Activated CD8-positive, alpha-beta memory T cell treated with anti-CD3 and anti-CD28 coated beads, Interleukin-2, amount 50 U/mL, for 1 hour (primary cell): Measurements from ENCODE around the gene SEC61B.
"Not testable (repeated sequence)": the region's sequence is repeated elsewhere in the genome, so short reads cannot be mapped to it uniquely, and the experiment has no call there.

ENCODE experiments used
- DNase-seq: peaks from one replicate; pipeline ENCODE4 v3.0.0-alpha.2; 2020; ENCODE audit errors: extremely low read depth

SEC61B gene

GRCh38 chr9:99237849-99238248, 15.8 kb downstream of the SEC61B start:
- DNase-seq, result not testable (repeated sequence)

DNA sequence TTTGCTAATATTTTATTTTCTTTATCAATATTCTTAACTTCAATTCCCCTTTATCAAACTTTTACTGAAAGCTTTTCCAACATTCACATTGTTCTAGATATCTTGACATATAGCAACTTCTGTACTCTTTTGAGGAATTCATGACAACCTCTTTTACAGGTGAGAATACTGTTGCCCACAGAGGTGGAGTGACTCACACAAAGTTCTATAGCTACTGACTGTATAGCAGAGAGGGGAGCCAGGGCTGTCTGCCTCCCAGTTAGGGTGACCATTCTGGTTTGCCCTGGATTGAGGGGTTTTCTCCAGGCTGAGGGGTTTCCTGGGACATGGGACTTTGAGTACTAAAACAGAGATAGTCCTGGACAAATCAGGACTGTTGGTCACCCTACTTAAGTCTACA, 16.2 kb downstream of the SEC61B start:
- no peak for DNase-seq

DNA sequence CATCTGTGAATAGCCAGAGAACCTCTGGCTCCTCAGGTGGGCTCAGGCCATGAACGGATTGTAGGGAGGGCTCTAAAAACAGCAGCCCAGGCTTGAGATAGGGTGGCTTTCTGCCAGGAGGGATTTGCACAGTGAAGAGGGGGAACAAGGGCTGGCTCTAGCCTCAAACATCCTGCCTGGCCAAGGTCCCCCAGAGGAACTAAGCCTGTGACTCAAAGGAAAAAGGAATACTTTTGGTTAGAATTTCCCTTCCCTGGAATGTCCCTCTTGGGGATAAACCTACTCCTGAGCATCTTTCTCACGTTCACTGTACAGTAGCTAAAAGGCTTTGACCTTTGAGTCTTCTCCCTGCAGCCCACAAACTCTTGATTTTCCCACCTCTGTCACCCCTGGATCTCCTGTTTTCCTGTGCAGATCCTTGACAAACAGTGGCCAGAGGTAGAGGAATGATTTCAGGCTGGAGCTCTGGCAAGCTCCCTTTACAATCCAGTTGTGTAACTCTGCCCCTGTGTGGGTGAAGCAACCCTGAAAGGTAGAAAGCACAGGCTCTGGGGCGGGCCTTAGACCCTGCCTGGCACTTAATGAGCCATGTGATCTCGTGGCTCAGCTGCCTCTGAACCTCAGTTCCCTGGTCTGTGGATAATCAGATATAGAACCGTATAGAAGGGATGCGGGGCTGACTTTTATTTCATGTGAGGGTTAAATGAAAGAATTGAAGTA, 17.4 kb downstream of the SEC61B start:
- DNase-seq, result no peak

GRCh38 chr9:99241106-99241505, 19.0 kb downstream of the SEC61B start:
- DNase-seq, result no peak

GRCh38 chr9:99244344-99245260, 22.5 kb downstream of the SEC61B start:
- no peak for DNase-seq

DNA sequence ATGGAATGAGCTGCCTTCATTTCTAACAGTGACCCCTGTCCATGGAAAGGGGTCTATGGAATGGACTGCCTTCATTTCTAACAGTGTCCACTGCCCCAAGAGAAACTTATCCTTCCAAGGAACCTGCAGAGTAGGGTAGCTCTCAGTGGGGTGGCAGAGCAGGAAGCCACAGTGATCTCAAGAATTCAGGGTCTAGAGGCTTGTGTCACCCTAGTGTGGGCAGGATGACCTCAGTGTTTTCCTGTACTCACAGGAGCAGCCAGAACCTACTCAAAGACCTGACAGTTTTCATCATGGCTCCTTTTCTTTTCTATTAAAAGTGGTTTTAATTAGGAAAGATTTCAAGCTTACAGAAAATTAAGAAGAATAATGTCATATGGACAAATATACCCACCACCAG, 27.5 kb downstream of the SEC61B start:
- no peak for DNase-seq

DNA sequence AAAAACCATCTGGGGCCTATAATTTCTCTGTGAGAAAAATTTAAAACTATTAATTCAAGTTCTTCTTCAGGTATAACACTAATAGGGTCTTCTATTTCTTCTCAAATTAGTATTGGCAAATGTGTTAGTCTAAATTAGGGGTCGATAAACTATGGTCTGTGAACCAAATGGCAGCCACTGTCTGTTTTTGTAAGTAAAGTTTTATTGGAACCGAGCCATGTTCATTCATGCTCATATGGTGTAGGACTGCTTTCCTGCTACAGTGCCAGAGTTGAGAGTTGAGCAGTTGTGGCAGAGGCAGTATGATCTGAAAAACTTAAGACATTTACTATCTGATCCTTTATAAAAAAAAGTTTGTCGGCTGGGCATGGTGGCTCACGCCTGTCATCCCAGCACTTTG, 29.1 kb downstream of the SEC61B start:
- no peak for DNase-seq

DNA sequence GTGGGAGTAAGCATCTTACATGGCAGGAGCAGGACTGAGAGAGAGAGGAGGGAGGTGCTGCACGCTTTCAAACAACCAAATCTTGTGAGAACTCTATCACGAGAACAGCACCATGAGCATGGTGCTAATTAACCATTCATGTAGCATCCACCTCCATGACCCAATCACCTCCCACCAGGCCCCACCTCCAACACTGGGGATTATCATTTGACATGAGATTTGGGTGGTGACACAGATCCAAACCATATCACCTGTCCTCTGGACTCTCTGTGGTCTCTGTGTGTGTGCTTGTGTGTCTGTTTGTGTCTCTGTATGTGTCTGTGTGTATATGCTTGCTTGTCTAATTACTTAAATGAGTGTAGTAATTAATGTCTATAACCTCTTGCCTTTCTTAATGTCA, 31.1 kb downstream of the SEC61B start:
- no peak for DNase-seq

GRCh38 chr9:99253772-99254431, 31.8 kb downstream of the SEC61B start:
- DNase-seq, result peak; percentile 19

DNA sequence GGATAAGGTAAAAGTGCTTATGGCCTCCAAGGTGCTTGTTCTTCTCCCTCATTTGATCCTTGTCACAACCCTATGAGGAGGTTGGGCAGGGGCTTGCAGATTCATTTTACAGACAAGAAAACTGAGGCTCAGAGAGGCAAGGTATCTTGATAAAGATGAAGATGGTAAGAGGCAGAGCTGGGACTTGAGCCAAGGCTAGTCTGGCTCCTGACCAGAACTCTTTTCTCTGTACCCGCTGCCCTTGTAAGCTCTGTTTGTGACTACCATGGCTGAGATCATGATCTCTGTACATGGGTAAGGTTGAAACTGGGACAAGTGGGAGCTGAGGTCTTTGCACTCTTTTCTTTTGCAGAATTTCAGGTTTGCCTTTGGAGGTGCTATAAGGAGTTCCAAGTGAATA, 33.6 kb downstream of the SEC61B start:
- DNase-seq, result no peak

- DNase-seq, result no peak
These were observed 35.8 kb downstream of the SEC61B start for GRCh38 chr9:99257723-99258389.

DNA sequence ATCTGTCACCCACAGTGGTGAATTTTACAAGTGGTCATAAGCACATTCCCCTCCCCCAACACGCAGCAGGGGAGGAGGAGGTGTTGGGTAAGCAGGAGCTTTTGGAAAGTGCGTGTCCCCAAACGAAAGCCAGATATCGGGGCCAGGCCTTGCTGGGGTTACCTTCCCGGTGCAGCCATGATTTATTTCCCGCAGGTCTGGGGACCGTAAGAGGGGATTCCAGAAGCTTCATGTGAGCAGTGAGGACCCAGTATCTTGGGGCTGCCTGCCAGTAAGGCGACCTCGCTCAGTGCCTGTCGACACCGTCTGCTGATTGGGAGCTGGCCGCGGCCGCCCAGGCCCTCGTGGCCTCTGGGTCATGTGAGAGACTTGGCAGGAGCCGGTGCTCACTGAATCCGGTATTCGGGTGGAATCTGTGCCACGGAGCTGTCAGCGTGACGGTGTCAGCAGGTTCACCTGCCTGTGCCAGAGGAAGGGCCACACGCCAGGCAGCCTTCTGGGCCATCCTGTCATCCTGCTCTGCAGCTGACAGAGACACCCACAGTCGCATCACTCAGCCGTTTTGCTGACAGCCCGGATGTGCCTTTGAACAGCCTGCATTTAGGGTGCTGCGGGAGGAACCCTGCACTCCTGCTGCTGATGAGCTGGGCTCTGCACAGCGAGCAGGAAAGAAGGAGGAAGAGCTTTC, 37.3 kb downstream of the SEC61B start:
- no peak for DNase-seq

GRCh38 chr9:99261923-99262322, 39.8 kb downstream of the SEC61B start:
- no peak for DNase-seq

GRCh38 chr9:99262949-99263418, 40.9 kb downstream of the SEC61B start:
- DNase-seq, result no peak

DNA sequence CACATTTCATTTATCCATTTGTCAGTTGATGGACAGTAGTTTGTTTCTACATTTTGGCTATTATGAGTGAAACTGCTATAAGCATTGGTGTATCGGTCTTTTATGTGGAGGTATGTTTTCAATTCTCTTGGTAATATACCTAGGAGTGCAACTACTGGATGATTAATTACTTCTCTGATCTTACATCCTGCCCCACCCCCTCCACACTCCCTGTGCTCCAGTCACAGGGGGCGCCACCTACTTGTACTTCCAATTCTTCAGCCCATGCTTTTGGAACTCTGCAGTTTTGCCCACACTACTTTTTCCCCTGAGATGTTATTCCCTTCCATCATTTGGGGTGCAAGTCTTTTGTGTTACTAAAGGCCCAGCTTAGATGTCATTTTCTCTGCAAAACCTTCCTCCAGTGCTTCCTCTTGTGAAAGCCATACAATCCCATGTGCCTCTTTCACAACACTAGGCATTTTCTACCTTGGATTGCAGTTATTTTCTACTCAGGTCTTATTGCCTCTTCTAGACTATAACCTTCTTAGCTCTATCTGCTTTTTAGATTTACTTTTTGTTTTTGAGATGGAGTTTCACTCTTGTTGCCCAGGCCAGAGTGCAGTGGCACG, 42.1 kb downstream of the SEC61B start:
- no peak for DNase-seq

DNA sequence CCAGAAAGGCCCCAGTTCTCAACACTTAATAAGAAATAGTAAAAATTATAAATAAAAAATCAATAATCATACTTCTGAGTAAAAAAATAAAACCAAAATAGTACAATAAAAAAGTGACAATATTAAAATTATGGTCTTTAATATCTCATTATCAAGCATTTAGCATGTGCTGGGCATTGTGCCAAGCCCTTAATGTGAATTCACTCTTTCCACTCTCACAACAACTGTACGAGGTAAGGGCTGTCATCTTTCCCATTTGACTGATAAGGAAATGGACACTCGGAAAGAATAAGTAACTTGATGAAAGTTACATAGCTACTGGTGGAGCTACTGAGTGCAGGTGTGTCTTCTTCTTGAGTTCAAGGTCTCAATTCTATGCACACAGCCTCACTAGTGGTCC, 43.6 kb downstream of the SEC61B start:
- DNase-seq, result no peak

DNA sequence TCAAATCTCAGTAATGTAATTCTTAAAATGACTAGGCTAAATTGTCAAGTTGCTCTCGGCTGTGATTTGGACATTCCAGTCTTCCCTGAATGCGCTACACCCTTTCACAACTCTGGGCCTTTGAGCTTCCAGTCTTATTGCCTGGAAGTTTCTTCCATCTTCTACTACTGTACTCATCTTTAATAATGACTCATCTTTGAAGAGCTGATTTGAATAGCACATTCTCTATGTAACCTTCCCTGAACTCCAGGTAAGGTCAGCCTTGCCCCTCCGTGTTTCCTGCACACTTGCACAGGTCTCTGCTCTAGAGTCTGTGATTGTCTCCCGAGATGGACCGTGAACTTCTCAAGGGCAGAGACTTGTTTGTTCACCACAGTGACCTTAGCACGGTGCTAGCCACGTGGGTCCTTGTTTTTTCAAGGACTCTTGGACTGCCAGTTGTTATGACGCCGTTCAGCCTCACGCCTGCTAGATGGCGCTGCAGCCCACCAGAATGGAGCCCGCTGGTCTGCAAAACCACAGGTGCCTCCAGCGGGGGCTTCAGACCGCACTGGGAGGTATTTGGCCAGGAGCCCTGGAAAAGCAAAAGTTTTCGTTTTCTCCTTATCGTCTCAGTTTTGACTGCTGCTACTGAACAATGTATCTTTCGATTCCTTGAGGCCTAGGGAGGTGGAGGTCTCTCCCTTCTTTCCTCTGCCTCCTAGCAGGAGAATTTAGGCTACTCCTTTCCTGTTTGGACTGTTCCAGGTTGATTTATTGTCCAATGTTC, 44.4 kb downstream of the SEC61B start:
- no peak for DNase-seq

GRCh38 chr9:99269416-99269815, 47.3 kb downstream of the SEC61B start:
- no peak for DNase-seq

- DNase-seq, result no peak
These were observed 48.4 kb downstream of the SEC61B start for GRCh38 chr9:99270491-99270890.

GRCh38 chr9:99272836-99273235, 50.8 kb downstream of the SEC61B start:
- DNase-seq, result no peak
